Bronchial epithelial cell (primary cell): Measurements from ENCODE around the gene SLC36A1. TPM values are rescaled to one million over a fixed set of nuclear protein-coding genes. Genes with fewer than 3 reads are reported as not detected.
A peak's percentile ranks its signal among the peaks of the same experiment; 100 is the strongest.
"Not testable (repeated sequence)": the region's sequence is repeated elsewhere in the genome, so short reads cannot be mapped to it uniquely, and the experiment has no call there.

Experiments
- DNase-seq: peaks from one replicate; pipeline ENCODE4 v3.0.0-alpha.2; 2010; ENCODE audit warnings: low read depth
- FAIRE-seq: peaks from 2 replicates; lab custom pipeline; 2011; peaks lifted over from hg19 to GRCh38; lab: Jason Lieb, UNC
- H3K27me3 ChIP-seq: 2 replicates; pipeline ENCODE4 v1.5.1; 2011; ENCODE audit warnings: low read length; ENCODE audit not compliant: control insufficient read depth, insufficient read depth
- H3K36me3 ChIP-seq: 2 replicates; pipeline ENCODE4 v1.5.1; 2011; ENCODE audit warnings: low read length; ENCODE audit not compliant: control insufficient read depth, insufficient read depth
- H3K4me3 ChIP-seq: 2 replicates; pipeline ENCODE4 v1.5.1; 2011; ENCODE audit warnings: mild to moderate bottlenecking, low read depth, low read length, control low read depth
- CTCF ChIP-seq: IDR thresholded peaks from 2 replicates; pipeline ENCODE4 v1.5.1; 2011; ENCODE audit warnings: mild to moderate bottlenecking, moderate library complexity, low read length, control low read depth, inconsistent platforms; ENCODE audit not compliant: insufficient read depth, severe bottlenecking
- total RNA-seq: library from RNA; depleted of rRNA; stranded (reverse); fragments of >200 nt; gene quantifications from 2 replicates; pipeline ENCODE4 v1.2.1, GENCODE V29; 2014

The SLC36A1 gene
- total RNA-seq, 1 donor from 2014 or later, result 4.5 TPM

GRCh38 chr5:151498395-151499155, 51.2 kb downstream of the SLC36A1 start:
- FAIRE-seq (no peak), DNase-seq (no peak)
- no peak for TF ChIP-seq CTCF
- H3K27me3 ChIP-seq, result no peaks in the 10 kb centered on the region
- H3K4me3 ChIP-seq, result no peak overlapping the region
- no peaks in the 10 kb centered on the region for H3K36me3 ChIP-seq

- FAIRE-seq, result no peak
- DNase-seq, result no peak
- H3K36me3 ChIP-seq, result no peaks in the 10 kb centered on the region
- H3K27me3 ChIP-seq, result no peaks in the 10 kb centered on the region
- TF ChIP-seq CTCF, result no peak
- no peak overlapping the region for H3K4me3 ChIP-seq
Observed at GRCh38 chr5:151499501-151500035, 52.2 kb downstream of the SLC36A1 start.

- FAIRE-seq (no peak), DNase-seq (no peak)
- Histone ChIP-seq H3K36me3 (peaks cover 19% of the 10 kb centered on the region), H3K4me3 (no peak overlapping the region), H3K27me3 (no peaks in the 10 kb centered on the region)
- TF ChIP-seq CTCF, result no peak
Observed at GRCh38 chr5:151504006-151504405, 56.6 kb downstream of the SLC36A1 start.

GRCh38 chr5:151508308-151508707, 60.9 kb downstream of the SLC36A1 start:
- H3K36me3 ChIP-seq, result peaks cover 51% of the 10 kb centered on the region
- FAIRE-seq, H3K27me3 ChIP-seq, DNase-seq, H3K4me3 ChIP-seq: not testable (repeated sequence)

GRCh38 chr5:151509231-151509630, 61.8 kb downstream of the SLC36A1 start:
- no peaks in the 10 kb centered on the region for H3K27me3 ChIP-seq
- TF ChIP-seq CTCF, result no peak
- H3K4me3 ChIP-seq, result no peak overlapping the region
- FAIRE-seq (peak; percentile 18), DNase-seq (peak; percentile 80)
- peaks cover 52% of the 10 kb centered on the region for H3K36me3 ChIP-seq

- TF ChIP-seq CTCF, result no peak
- Histone ChIP-seq H3K4me3 (no peak overlapping the region), H3K27me3 (no peaks in the 10 kb centered on the region), H3K36me3 (peaks cover 56% of the 10 kb centered on the region)
- FAIRE-seq (no peak), DNase-seq (no peak)
Observed at GRCh38 chr5:151509836-151510235, 62.4 kb downstream of the SLC36A1 start.
